GM19023 (cell line): ENCODE data around the gene ADAMTSL1.

Source experiments
- ATAC-seq: cut with Tn5 transposase; IDR thresholded peaks from one replicate; pipeline ENCODE4 v1.9.1; 2021; ENCODE audit warnings: mild to moderate bottlenecking, moderate library complexity; ENCODE audit not compliant: unreplicated experiment

ADAMTSL1 gene

GRCh38 chr9:18795947-18796671 lies 322.2 kb downstream of the ADAMTSL1 start:
- ATAC-seq: no peak

GRCh38 chr9:18796696-18797270 lies 322.8 kb downstream of the ADAMTSL1 start:
- no peak for ATAC-seq

- ATAC-seq: no peak
Measured at GRCh38 chr9:18798106-18798505, 324.2 kb downstream of the ADAMTSL1 start.

GRCh38 chr9:18798508-18799290 lies 324.7 kb downstream of the ADAMTSL1 start:
- no peak for ATAC-seq

GRCh38 chr9:18799428-18799827 lies 325.5 kb downstream of the ADAMTSL1 start:
- ATAC-seq: no peak

- no peak for ATAC-seq
Measured at GRCh38 chr9:18800579-18800978, 326.6 kb downstream of the ADAMTSL1 start.

- no peak for ATAC-seq
Measured at GRCh38 chr9:18805386-18805785, 331.4 kb downstream of the ADAMTSL1 start.

- ATAC-seq: no peak
Measured at GRCh38 chr9:18806232-18807080, 332.5 kb downstream of the ADAMTSL1 start.

- ATAC-seq: no peak
Measured at GRCh38 chr9:18810581-18810980, 336.6 kb downstream of the ADAMTSL1 start.

- no peak for ATAC-seq
Measured at GRCh38 chr9:18811171-18811570, 337.2 kb downstream of the ADAMTSL1 start.

- no peak for ATAC-seq
Measured at GRCh38 chr9:18819418-18819817, 345.5 kb downstream of the ADAMTSL1 start.

- no peak for ATAC-seq
Measured at GRCh38 chr9:18820566-18821095, 346.7 kb downstream of the ADAMTSL1 start.

- ATAC-seq: no peak
Measured at GRCh38 chr9:18821788-18822187, 347.8 kb downstream of the ADAMTSL1 start.

GRCh38 chr9:18822850-18823249 lies 348.9 kb downstream of the ADAMTSL1 start:
- ATAC-seq: no peak

GRCh38 chr9:18824095-18824666 lies 350.2 kb downstream of the ADAMTSL1 start:
- no peak for ATAC-seq

GRCh38 chr9:18825656-18826170 lies 351.8 kb downstream of the ADAMTSL1 start:
- no peak for ATAC-seq

GRCh38 chr9:18826248-18826647 lies 352.3 kb downstream of the ADAMTSL1 start:
- ATAC-seq: no peak

- no peak for ATAC-seq
Measured at GRCh38 chr9:18829066-18829465, 355.1 kb downstream of the ADAMTSL1 start.

- no peak for ATAC-seq
Measured at GRCh38 chr9:18829873-18830272, 355.9 kb downstream of the ADAMTSL1 start.

- ATAC-seq: peak; percentile 72
Measured at GRCh38 chr9:18834740-18835361, 360.9 kb downstream of the ADAMTSL1 start.
